Measurements from ENCODE around the gene SMCO4.

- TF ChIP-seq, protein P1, sequence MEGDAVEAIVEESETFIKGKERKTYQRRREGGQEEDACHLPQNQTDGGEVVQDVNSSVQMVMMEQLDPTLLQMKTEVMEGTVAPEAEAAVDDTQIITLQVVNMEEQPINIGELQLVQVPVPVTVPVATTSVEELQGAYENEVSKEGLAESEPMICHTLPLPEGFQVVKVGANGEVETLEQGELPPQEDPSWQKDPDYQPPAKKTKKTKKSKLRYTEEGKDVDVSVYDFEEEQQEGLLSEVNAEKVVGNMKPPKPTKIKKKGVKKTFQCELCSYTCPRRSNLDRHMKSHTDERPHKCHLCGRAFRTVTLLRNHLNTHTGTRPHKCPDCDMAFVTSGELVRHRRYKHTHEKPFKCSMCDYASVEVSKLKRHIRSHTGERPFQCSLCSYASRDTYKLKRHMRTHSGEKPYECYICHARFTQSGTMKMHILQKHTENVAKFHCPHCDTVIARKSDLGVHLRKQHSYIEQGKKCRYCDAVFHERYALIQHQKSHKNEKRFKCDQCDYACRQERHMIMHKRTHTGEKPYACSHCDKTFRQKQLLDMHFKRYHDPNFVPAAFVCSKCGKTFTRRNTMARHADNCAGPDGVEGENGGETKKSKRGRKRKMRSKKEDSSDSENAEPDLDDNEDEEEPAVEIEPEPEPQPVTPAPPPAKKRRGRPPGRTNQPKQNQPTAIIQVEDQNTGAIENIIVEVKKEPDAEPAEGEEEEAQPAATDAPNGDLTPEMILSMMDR (IDR thresholded peaks at IDR 0.05; ENCODE audit: insufficient read depth, low read length, poor library complexity, severe bottlenecking): no peak
- TF ChIP-seq EZH2phosphoT487 (conservative IDR thresholded peaks at IDR 0.05; ENCODE audit: low read length): no peak
Observed at GRCh38 chr11:93540896-93541553, 2.2 kb downstream of the SMCO4 start.

All from SU-DHL-6 (cell line).